GM21619 (cell line): ENCODE data around the gene ZNF177.

Experiments used
- ATAC-seq: cut with Tn5 transposase; IDR thresholded peaks from one replicate; pipeline ENCODE4 v1.9.1; 2021; ENCODE audit not compliant: unreplicated experiment

ZNF177 gene

GRCh38 chr19:9427941-9428340 is 65.1 kb downstream of the ZNF177 start:
- ATAC-seq: no peak

DNA sequence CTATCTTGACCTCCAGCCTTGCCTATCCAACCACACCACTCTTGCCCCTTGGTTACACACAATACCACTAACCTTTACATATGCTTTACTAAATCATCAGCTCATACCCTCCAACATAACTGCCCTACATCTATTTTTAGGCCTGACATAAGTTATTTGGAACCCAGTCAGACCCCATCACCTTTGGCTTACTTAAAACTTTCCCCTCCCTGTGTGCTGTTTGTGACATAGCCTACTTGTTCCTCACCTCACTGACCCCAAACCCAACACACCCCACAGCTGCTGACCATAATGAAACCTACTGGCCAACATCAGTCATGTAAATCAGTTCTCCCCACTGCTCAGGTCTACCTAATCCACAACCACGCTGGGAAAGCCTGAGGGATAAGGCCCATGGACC is 67.6 kb downstream of the ZNF177 start:
- no peak for ATAC-seq

DNA sequence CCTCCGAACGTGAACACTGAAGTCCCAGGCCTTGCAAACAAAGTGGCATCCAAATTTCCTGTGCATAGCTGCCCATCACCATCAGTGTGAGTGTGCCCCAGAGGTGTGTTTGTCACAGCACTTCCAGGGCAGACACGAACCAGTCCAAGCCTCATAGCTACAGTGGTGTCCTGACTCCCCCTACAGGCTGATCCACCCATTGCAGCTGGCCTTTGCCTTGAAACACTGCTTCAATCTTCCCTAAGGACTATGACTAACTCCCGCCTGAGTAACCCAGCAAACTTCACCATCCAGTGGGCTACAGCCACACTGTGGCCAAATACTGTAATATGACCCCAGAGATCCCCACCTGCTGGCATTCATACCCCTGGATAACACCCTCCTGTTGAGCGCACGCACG is 68.7 kb downstream of the ZNF177 start:
- no peak for ATAC-seq
